NCI-H82 (cell line): Measurements from ENCODE around the gene IFNL3.

Experiments used
- DNase-seq: peaks from one replicate; lab custom pipeline; 2025; lab: John Stamatoyannopoulos, UW

IFNL3 gene

DNA sequence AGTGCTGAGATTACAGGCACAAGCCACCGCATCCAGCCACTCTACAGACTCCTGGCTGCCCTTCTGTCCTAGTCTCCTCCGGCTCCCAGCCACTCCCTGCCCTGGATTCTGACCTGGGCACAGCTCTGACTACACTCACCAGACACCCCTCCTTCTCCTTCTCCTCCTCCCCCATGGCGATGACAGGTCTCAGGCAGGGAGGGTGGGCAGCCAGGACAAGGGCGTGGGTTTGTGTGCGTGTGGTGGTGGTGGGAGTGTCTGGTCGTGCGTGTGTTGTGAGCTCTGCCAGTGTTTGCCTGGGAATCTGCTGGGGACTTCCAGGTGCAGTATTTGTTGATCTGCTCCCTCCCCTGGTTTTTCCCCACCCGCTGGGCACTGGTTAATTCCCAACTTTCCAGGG is 51.0 kb downstream of the IFNL3 start:
- DNase-seq, result no peak
